AG04449 (cell line): ENCODE measurements around the gene ANKFN1.

Experiments
- CTCF ChIA-PET: fragments of 350-600 bp; formaldehyde crosslinking; extraction: SDS; loops from one replicate; lab custom pipeline; 2021; ENCODE audit warnings: antibody characterized with exemption; lab: Yijun Ruan, JAX
- POLR2A ChIA-PET: fragments of 400-600, 350-600 bp; formaldehyde crosslinking; extraction: SDS; loops from one replicate; lab custom pipeline; 2020; ENCODE audit warnings: antibody characterized with exemption, inconsistent platforms; lab: Yijun Ruan, JAX
- DNase-seq: peaks from one replicate; pipeline ENCODE4 v3.0.0-alpha.2; 2010; ENCODE audit warnings: low read depth, low spot score
- H3K4me3 ChIP-seq: 2 replicates; pipeline ENCODE4 v1.5.1; 2011; ENCODE audit warnings: low read depth, mild to moderate bottlenecking, control low read depth, low read length
- CTCF ChIP-seq: IDR thresholded peaks from one replicate; pipeline ENCODE4 v1.5.1; 2011; ENCODE audit warnings: mild to moderate bottlenecking, moderate library complexity, low read length, control low read depth, inconsistent platforms; ENCODE audit not compliant: insufficient read depth; ENCODE audit errors: missing control alignments

The ANKFN1 gene

GRCh38 chr17:56142325-56142724 is 10.9 kb upstream of the ANKFN1 start:
- peak; percentile 77 for DNase-seq
- ChIA-PET CTCF (interaction anchor here (0.9 to 2.2 kb wide), 4 partner anchors 12 to 177 kb away, joined by 4 to 11 read pairs (median 8); no protein-coding TSS in a partner anchor), POLR2A (interaction anchor here (0.7 to 1.2 kb wide), 3 partner anchors 15 to 557 kb away, joined by 3 to 6 read pairs (median 3); no protein-coding TSS in a partner anchor)
- H3K4me3 ChIP-seq, result no peak overlapping the region
- no peak for TF ChIP-seq CTCF

GRCh38 chr17:56142781-56143180 is 10.5 kb upstream of the ANKFN1 start:
- no peak overlapping the region for H3K4me3 ChIP-seq
- ChIA-PET POLR2A (interaction anchor here (1.0 kb wide), 1 partner anchor 557 kb away, joined by 3 read pairs; no protein-coding TSS in a partner anchor), CTCF (interaction anchor here (0.9 to 2.2 kb wide), 4 partner anchors 12 to 177 kb away, joined by 4 to 11 read pairs (median 8); no protein-coding TSS in a partner anchor)
- no peak for TF ChIP-seq CTCF
- DNase-seq, result no peak

- POLR2A ChIA-PET, result no interaction called here
- no peak for TF ChIP-seq CTCF
- H3K4me3 ChIP-seq, result no peak overlapping the region
- DNase-seq, result no peak
- CTCF ChIA-PET, result interaction anchor here (2.2 kb wide), 1 partner anchor 17 kb away, joined by 7 read pairs; no protein-coding TSS in a partner anchor
Measured at GRCh38 chr17:56144223-56144622, 9.1 kb upstream of the ANKFN1 start.

GRCh38 chr17:56146534-56146933 is 6.7 kb upstream of the ANKFN1 start:
- DNase-seq, result no peak
- ChIA-PET CTCF (no interaction called here), POLR2A (interaction anchor here (0.6 kb wide), 1 partner anchor 35 kb away, joined by 4 read pairs; no protein-coding TSS in a partner anchor)
- TF ChIP-seq CTCF, result no peak
- H3K4me3 ChIP-seq, result no peak overlapping the region

- DNase-seq, result no peak
- H3K4me3 ChIP-seq, result no peak overlapping the region
- ChIA-PET CTCF (no interaction called here), POLR2A (no interaction called here)
- no peak for TF ChIP-seq CTCF
Measured at GRCh38 chr17:56148333-56148732, 4.9 kb upstream of the ANKFN1 start.

- H3K4me3 ChIP-seq, result no peak overlapping the region
- ChIA-PET CTCF (interaction anchor here (0.9 to 1.1 kb wide), 2 partner anchors 9 to 14 kb away, joined by 3 read pairs; no protein-coding TSS in a partner anchor), POLR2A (no interaction called here)
- no peak for DNase-seq
- no peak for TF ChIP-seq CTCF
Measured at GRCh38 chr17:56149266-56150036, 3.8 kb upstream of the ANKFN1 start.
